HepG2 (cell line): ENCODE data around the gene SLC7A10. TPM values are rescaled to one million over a fixed set of nuclear protein-coding genes. Genes with fewer than 3 reads are reported as not detected.

Experiments used
- ATAC-seq: fragments of 200-7000 bp; cut with Tn5 transposase; 3 replicates; pipeline ENCODE4 v1.9.1; 2020; ENCODE audit warnings: mild to moderate bottlenecking, moderate library complexity
- BruUV-seq: library from RNA; stranded (reverse); fragments of 400-500 nt; replicated peaks from 2 replicates; lab custom pipeline; 2021; lab: Mats Ljungman, UMichigan
- CTCF ChIA-PET: fragments of 300-600 bp; formaldehyde crosslinking; extraction: SDS; loops from one replicate; lab custom pipeline; 2021; ENCODE audit warnings: low total read pairs, inconsistent platforms, low intra/inter-chr PET ratio; lab: Yijun Ruan, JAX
- POLR2A ChIA-PET: fragments of 350-600 bp; sonication (Branson Sonifier 250); formaldehyde crosslinking; loops from one replicate; lab custom pipeline; 2020; ENCODE audit warnings: antibody characterized with exemption, inconsistent platforms; lab: Yijun Ruan, JAX
- DNase-seq: peaks from one replicate; pipeline ENCODE4 v3.0.0-alpha.2; 2015; ENCODE audit warnings: low spot score
- FAIRE-seq: peaks from 3 replicates; lab custom pipeline; 2011; peaks lifted over from hg19 to GRCh38; lab: Jason Lieb, UNC
- H2AFZ ChIP-seq: one replicate; pipeline ENCODE4 v1.6.1; 2011; ENCODE audit warnings: low read length, inconsistent platforms
- H3K27ac ChIP-seq: fragments of 300-600 bp; 3 replicates; pipeline ENCODE4 v1.8.0; 2011; ENCODE audit warnings: mixed run types, mild to moderate bottlenecking, mixed read lengths, low read length, inconsistent platforms; ENCODE audit not compliant: insufficient read depth; ENCODE audit errors: extremely low read length
- H3K27me3 ChIP-seq, 2 experiments: fragments of 200-600 bp in 1 of 2; 2 replicates in 1 of 2; 3 replicates in 1 of 2; pipeline versions ENCODE4 v1.6.0 to v1.8.0; 2011; ENCODE audit warnings: low read length in 2 of 2, mild to moderate bottlenecking in 2 of 2, moderate library complexity in 2 of 2, inconsistent platforms in 1 of 2; ENCODE audit not compliant: insufficient read depth in 2 of 2, control insufficient read depth in 1 of 2
- H3K36me3 ChIP-seq, 2 experiments: fragments of 200-600 bp in 1 of 2; replicated peaks in 1 of 2; 2 replicates in 1 of 2; 3 replicates in 1 of 2; pipeline versions ENCODE4 v1.5.1 to v1.8.0; 2011; ENCODE audit warnings: low read length in 2 of 2, inconsistent platforms in 1 of 2; ENCODE audit not compliant: insufficient read depth in 2 of 2, control insufficient read depth in 1 of 2
- H3K4me1 ChIP-seq: 2 replicates; pipeline ENCODE4 v1.5.1; 2012; ENCODE audit warnings: low read length, inconsistent platforms; ENCODE audit not compliant: insufficient read depth
- H3K4me2 ChIP-seq: 2 replicates; pipeline ENCODE4 v1.6.0; 2011; ENCODE audit warnings: low read depth, low read length, inconsistent platforms
- H3K4me3 ChIP-seq, 3 experiments: fragments of 200-600 bp in 1 of 3; sonication (generic), shearing (Covaris generic) in 1 of 3; replicated peaks in 1 of 3; 2 replicates each; pipeline ENCODE4 v1.5.1; 2011 to 2016; ENCODE audit warnings: low read length in 3 of 3, inconsistent platforms in 2 of 3, low read depth in 2 of 3, mild to moderate bottlenecking in 2 of 3, control low read depth in 1 of 3, mixed read lengths in 1 of 3; ENCODE audit not compliant: insufficient read depth in 1 of 3
- H3K79me2 ChIP-seq: one replicate; pipeline ENCODE4 v1.6.1; 2011; ENCODE audit warnings: low read length, inconsistent platforms; ENCODE audit not compliant: insufficient read depth
- H3K9ac ChIP-seq: 2 replicates; pipeline ENCODE4 v1.6.0; 2011; ENCODE audit warnings: mild to moderate bottlenecking, low read depth, low read length, inconsistent platforms; ENCODE audit not compliant: insufficient read depth
- H3K9me3 ChIP-seq: 2 replicates; pipeline ENCODE4 v1.5.1; 2012; ENCODE audit warnings: mild to moderate bottlenecking, low read length
- H4K20me1 ChIP-seq: 2 replicates; pipeline ENCODE4 v1.6.0; 2011; ENCODE audit warnings: inconsistent platforms, mild to moderate bottlenecking, low read length, moderate library complexity; ENCODE audit not compliant: insufficient read depth
- CAMTA2 ChIP-seq: sonication (generic); formaldehyde crosslinking; IDR thresholded peaks from 2 replicates; pipeline ENCODE4 v1.4.0; 2020; ENCODE audit warnings: mild to moderate bottlenecking, missing genetic modification reagents, borderline replicate concordance
- CREM ChIP-seq, 2 experiments: sonication (generic) in 1 of 2; formaldehyde crosslinking in 1 of 2; IDR thresholded peaks; 2 replicates each; pipeline versions ENCODE4 v1.4.0 to v1.6.1; 2016 to 2020; ENCODE audit warnings: antibody characterized with exemption in 1 of 2, mild to moderate bottlenecking in 1 of 2, missing genetic modification reagents in 1 of 2
- DNMT1 ChIP-seq: sonication (generic); formaldehyde crosslinking; IDR thresholded peaks from 2 replicates; pipeline ENCODE4 v1.5.1; 2020; ENCODE audit warnings: mild to moderate bottlenecking, missing genetic modification reagents
- GFI1 ChIP-seq: sonication (generic); formaldehyde crosslinking; IDR thresholded peaks from 2 replicates; pipeline ENCODE4 v1.5.0; 2020; ENCODE audit warnings: missing genetic modification reagents, mild to moderate bottlenecking, borderline replicate concordance
- HOXA3 ChIP-seq: sonication (generic); formaldehyde crosslinking; IDR thresholded peaks from 2 replicates; pipeline ENCODE4 v1.5.0; 2020; ENCODE audit warnings: missing genetic modification reagents
- MAZ ChIP-seq, 2 experiments: sonication (generic) in 1 of 2; formaldehyde crosslinking in 1 of 2; IDR thresholded peaks; 2 replicates each; pipeline versions ENCODE4 v1.5.0 to v1.6.1; 2012 to 2020; ENCODE audit warnings: low read depth in 2 of 2, mild to moderate bottlenecking in 2 of 2, borderline replicate concordance in 1 of 2, improper control_type of control experiment in 1 of 2, low read length in 1 of 2, missing genetic modification reagents in 1 of 2, moderate library complexity in 1 of 2
- SAFB2 ChIP-seq: sonication (generic); formaldehyde crosslinking; IDR thresholded peaks from 2 replicates; pipeline ENCODE4 v1.5.1; 2020; ENCODE audit warnings: missing genetic modification reagents, low read depth, mild to moderate bottlenecking, borderline replicate concordance
- SMC3 ChIP-seq: IDR thresholded peaks from 2 replicates; pipeline ENCODE4 v1.6.1; 2011; ENCODE audit warnings: low read length, improper control_type of control experiment
- ZNF101 ChIP-seq: sonication (generic); formaldehyde crosslinking; IDR thresholded peaks from 2 replicates; pipeline ENCODE4 v1.4.0; 2020; ENCODE audit warnings: mild to moderate bottlenecking, low read depth, missing genetic modification reagents, borderline replicate concordance
- ZNF761 ChIP-seq: sonication (generic); formaldehyde crosslinking; conservative IDR thresholded peaks from 2 replicates; pipeline ENCODE4 v1.4.0; 2020; ENCODE audit warnings: mild to moderate bottlenecking, missing genetic modification reagents
- ZSCAN20 ChIP-seq: sonication (generic); formaldehyde crosslinking; IDR thresholded peaks from 2 replicates; pipeline ENCODE4 v1.4.0; 2020; ENCODE audit warnings: missing genetic modification reagents, mild to moderate bottlenecking, borderline replicate concordance
- WGBS: methylation state at CpG from one replicate; pipeline ENCODE4 v1.1.6; 2017; ENCODE audit warnings: low lambda C conversion rate; 5-methylcytosine and 5-hydroxymethylcytosine counted together
- in situ Hi-C: cut with HindIII; loops from 2 replicates; pipeline ENCODE4 v1.10.0; 2017; ENCODE audit warnings: low pct_unique_long_range_greater_than_20kb; ENCODE audit not compliant: extremely low pct_ligation_motif_present
- intact Hi-C: fragments of 100-400 bp; cut with micrococcal nuclease; formaldehyde crosslinking; loops from one replicate; pipeline ENCODE4 v1.10.0; 2022; ENCODE audit not compliant: unreplicated experiment
- polyA plus RNA-seq, 8 experiments: library from polyadenylated mRNA; depleted of rRNA in 3 of 8; stranded (reverse) in 7 of 8; unstranded in 1 of 8; fragments of >200 nt; fragmentation: Illumina TruSeq in 4 of 8; extraction: Trizol in 4 of 8; gene quantifications; 2 replicates each; pipeline versions ENCODE4 v1.2.1 to v1.2.3, GENCODE V29; 2011 to 2016; ENCODE audit warnings: low read depth in 4 of 8, missing spikeins in 1 of 8, mixed read lengths in 1 of 8; ENCODE audit not compliant: insufficient read depth in 1 of 8
- total RNA-seq, 5 experiments: library from RNA; depleted of rRNA; stranded (reverse); fragments of >200 nt; fragmentation: Illumina TruSeq; extraction: Trizol; gene quantifications; 2 replicates each; pipeline ENCODE4 v1.2.3, GENCODE V29; 2016; ENCODE audit warnings: low read depth in 1 of 5
- TF ChIP-seq, protein P1 (sequence below): sonication (generic); formaldehyde crosslinking; IDR thresholded peaks from 2 replicates; pipeline ENCODE4 v1.9.0; 2022; ENCODE audit warnings: low read depth, missing genetic modification reagents
- TF ChIP-seq, protein P2 (sequence below): sonication (generic); formaldehyde crosslinking; IDR thresholded peaks from 2 replicates; pipeline ENCODE4 v1.4.0; 2020; ENCODE audit warnings: missing genetic modification reagents, mild to moderate bottlenecking, borderline replicate concordance
- TF ChIP-seq, protein P3 (sequence below): IDR thresholded peaks from 2 replicates; pipeline ENCODE4 v1.6.1; 2012; ENCODE audit warnings: low read length, improper control_type of control experiment

The SLC7A10 gene
- total and polyA plus RNA-seq, 2 of the 13 experiments (the other 11 are each of a cell fraction or from before 2014, with no cell fraction given): 1.1 to 2.2 TPM

DNA sequence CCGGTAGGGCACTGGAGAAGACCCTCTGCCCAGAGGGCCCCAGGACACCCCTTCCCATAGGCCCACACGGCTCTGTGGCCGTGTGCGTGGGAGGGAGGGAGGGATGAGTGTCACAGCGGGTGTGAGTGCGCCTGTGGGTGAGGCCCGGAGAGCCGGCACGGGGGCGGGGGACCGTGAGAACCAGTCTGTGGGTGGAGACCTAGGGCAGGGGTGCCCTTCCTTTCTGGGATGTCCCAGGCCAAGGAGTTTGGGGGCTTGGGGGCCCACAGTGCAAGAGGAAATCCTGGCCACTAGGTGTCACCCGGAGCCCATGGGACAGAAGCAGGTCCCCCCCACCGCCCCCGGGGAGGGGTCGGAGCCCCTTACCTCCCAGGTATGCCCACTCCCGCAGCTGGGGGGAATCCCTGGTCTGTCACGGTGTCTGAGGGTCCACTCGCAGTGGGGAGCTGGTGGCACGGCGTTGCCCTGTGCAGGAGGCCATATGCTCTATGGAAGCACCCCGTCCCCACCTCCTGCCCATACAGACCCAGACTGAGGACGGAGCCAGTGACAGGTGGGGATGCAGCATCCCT, 16.0 kb upstream of the SLC7A10 start:
- ChIA-PET CTCF (interaction anchor here (0.7 to 2.0 kb wide), 3 partner anchors 60 to 165 kb away, joined by 3 to 12 read pairs (median 4); partner anchors contain the start of gene CEBPA), POLR2A (interaction anchor here (0.6 to 2.0 kb wide), 4 partner anchors 55 to 165 kb away, joined by 3 to 7 read pairs (median 6); no protein-coding TSS in a partner anchor)
- Histone ChIP-seq H3K36me3 (no peaks in the 10 kb centered on the region), H4K20me1 (no peaks in the 10 kb centered on the region), H3K4me3 (peak overlapping the region in 2 of 3 experiments; percentile 39 to 67; a peak in 5 of 6 replicates), H3K9ac (peak overlapping the region; percentile 57; the same call in 1 of the 2 replicates), H3K9me3 (peaks cover 7% of the 10 kb centered on the region; the same call in 1 of the 2 replicates), H2AFZ (no peak overlapping the region), H3K4me1 (peaks cover 46% of the 10 kb centered on the region), H3K79me2 (no peaks in the 10 kb centered on the region), H3K27me3 (no peaks in the 10 kb centered on the region), H3K4me2 (peak overlapping the region; percentile 84), H3K27ac (peak overlapping the region; percentile 49)
- BruUV-seq: no TSS peak
- intact Hi-C loops (loop anchor here (1.0 to 5.0 kb wide), 2 partner anchors 162 to 526 kb away; no protein-coding TSS in a partner anchor), in situ Hi-C loops (no loop called here)
- DNase-seq (no peak), ATAC-seq (peak; percentile 69), FAIRE-seq (no peak)
- 6% methylated on average over 9 of the region's 22 CpGs for WGBS
- TF ChIP-seq SMC3: peak; percentile 45; the same call in 1 of the 2 replicates
- 0 out of 2 replicates have a peak, but pooled peaks have one; percentile 22 for TF ChIP-seq GFI1 (CRISPR knock-in tag)
- no peak for TF ChIP-seq CREM (IDR thresholded peaks at IDR 0.05)
- TF ChIP-seq CREM (CRISPR knock-in tag; IDR thresholded peaks at IDR 0.05): no peak
- no peak for TF ChIP-seq MAZ (IDR thresholded peaks at IDR 0.05; ENCODE audit: borderline replicate concordance, low read depth, low read length)
- TF ChIP-seq MAZ (CRISPR knock-in tag; IDR thresholded peaks at IDR 0.05; ENCODE audit: low read depth): peak; percentile 66; the same call in 1 of the 2 replicates
- TF ChIP-seq, protein P1, sequence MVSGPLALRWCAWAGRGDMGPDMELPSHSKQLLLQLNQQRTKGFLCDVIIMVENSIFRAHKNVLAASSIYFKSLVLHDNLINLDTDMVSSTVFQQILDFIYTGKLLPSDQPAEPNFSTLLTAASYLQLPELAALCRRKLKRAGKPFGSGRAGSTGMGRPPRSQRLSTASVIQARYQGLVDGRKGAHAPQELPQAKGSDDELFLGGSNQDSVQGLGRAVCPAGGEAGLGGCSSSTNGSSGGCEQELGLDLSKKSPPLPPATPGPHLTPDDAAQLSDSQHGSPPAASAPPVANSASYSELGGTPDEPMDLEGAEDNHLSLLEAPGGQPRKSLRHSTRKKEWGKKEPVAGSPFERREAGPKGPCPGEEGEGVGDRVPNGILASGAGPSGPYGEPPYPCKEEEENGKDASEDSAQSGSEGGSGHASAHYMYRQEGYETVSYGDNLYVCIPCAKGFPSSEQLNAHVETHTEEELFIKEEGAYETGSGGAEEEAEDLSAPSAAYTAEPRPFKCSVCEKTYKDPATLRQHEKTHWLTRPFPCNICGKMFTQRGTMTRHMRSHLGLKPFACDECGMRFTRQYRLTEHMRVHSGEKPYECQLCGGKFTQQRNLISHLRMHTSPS (CRISPR knock-in tag): peak; percentile 71; the same call in 1 of the 2 replicates
- no peak; the same call in 1 of the 2 replicates for TF ChIP-seq HOXA3
- TF ChIP-seq SAFB2 (CRISPR knock-in tag): no peak
- no peak for TF ChIP-seq DNMT1 (CRISPR knock-in tag)
- TF ChIP-seq, protein P2, sequence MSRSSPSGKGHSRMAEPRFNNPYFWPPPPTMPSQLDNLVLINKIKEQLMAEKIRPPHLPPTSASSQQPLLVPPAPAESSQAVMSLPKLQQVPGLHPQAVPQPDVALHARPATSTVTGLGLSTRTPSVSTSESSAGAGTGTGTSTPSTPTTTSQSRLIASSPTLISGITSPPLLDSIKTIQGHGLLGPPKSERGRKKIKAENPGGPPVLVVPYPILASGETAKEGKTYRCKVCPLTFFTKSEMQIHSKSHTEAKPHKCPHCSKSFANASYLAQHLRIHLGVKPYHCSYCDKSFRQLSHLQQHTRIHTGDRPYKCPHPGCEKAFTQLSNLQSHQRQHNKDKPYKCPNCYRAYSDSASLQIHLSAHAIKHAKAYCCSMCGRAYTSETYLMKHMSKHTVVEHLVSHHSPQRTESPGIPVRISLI (CRISPR knock-in tag): 0 out of 2 replicates have a peak, but pooled peaks have one; percentile 38
- TF ChIP-seq ZNF101: no peak
- TF ChIP-seq, protein P3, sequence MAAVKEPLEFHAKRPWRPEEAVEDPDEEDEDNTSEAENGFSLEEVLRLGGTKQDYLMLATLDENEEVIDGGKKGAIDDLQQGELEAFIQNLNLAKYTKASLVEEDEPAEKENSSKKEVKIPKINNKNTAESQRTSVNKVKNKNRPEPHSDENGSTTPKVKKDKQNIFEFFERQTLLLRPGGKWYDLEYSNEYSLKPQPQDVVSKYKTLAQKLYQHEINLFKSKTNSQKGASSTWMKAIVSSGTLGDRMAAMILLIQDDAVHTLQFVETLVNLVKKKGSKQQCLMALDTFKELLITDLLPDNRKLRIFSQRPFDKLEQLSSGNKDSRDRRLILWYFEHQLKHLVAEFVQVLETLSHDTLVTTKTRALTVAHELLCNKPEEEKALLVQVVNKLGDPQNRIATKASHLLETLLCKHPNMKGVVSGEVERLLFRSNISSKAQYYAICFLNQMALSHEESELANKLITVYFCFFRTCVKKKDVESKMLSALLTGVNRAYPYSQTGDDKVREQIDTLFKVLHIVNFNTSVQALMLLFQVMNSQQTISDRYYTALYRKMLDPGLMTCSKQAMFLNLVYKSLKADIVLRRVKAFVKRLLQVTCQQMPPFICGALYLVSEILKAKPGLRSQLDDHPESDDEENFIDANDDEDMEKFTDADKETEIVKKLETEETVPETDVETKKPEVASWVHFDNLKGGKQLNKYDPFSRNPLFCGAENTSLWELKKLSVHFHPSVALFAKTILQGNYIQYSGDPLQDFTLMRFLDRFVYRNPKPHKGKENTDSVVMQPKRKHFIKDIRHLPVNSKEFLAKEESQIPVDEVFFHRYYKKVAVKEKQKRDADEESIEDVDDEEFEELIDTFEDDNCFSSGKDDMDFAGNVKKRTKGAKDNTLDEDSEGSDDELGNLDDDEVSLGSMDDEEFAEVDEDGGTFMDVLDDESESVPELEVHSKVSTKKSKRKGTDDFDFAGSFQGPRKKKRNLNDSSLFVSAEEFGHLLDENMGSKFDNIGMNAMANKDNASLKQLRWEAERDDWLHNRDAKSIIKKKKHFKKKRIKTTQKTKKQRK: no peak
- no peak for TF ChIP-seq CAMTA2 (CRISPR knock-in tag)
- no peak for TF ChIP-seq ZSCAN20 (CRISPR knock-in tag)
- TF ChIP-seq ZNF761 (CRISPR knock-in tag): 0 out of 2 replicates have a peak, but pooled peaks have one; percentile 81
